Measurements from ENCODE around the gene KHK.

The KHK gene

GRCh38 chr2:27086724-27087593, at the start of gene KHK:
Gene KHK, plus strand, starts transcription at chr2:27086772. Its CDS starts 488 bp downstream, at chr2:27087260.
- no peak for DNase-seq

DNA sequence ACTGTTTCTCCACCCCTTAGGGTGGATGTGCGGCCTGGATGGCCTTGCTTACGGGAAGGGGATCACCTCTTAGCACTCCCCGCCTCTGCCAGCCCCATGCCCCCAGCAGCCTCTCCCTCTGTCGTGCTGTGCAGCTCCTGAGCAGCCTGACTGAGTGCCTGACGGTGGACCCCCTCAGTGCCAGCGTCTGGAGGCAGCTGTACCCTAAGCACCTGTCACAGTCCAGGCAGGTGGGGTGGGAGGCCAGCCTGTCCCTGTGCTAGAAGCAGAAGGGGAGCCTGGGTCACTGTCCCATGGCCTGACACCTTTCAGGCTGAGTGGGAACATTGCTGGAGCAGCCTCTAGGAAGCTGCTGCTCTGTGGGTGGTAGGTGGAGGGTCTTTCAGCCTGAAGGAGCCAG, 48.6 kb upstream of the KHK start:
- no peak for DNase-seq

- no peak for DNase-seq
Observed at GRCh38 chr2:27038631-27039339, 47.8 kb upstream of the KHK start.

DNA sequence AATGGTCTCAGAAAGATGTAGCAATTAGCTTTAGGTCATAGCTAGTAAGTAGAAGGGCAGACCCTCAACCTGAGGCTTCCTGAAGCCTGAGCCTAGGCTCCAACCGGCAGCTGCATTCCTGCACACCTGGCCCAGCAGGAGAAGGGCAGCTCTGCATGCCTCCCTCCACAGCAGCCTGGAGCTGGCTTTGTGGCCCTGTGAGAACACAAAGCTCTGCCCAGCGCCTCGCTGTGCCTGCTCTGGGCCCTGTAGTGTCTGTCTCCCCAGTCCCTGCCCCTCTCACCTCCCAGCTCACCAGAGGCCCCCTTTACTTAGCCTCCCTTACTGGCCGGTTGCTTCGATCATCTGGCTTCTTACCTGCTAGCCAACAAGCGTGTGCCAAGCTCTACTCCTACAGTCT, 47.1 kb upstream of the KHK start:
- DNase-seq, result no peak

- no peak for DNase-seq
Observed at GRCh38 chr2:27039871-27040270, 46.7 kb upstream of the KHK start.

GRCh38 chr2:27040282-27040681, 46.3 kb upstream of the KHK start:
- DNase-seq, result no peak

DNA sequence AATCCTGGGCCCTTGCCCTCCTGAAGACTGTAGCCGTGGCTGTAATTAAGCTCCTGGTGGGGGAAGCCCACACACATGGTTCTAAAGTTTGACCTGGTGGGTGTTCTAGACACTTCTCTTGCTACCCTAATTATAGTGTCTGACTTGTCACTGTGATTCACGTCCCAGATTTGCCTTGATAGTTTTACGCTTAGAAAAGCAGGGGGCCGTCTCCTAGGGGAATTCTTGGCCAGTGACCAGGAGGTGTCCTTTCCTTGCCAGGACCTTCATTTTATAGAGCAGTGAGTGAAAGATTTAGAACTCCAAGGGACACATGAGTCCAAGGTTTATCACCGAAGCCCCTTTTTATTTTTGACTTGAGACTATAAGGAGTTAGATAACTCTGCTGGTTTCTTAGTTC, 44.8 kb upstream of the KHK start:
- DNase-seq, result no peak

GRCh38 chr2:27042159-27042661, 44.4 kb upstream of the KHK start:
- DNase-seq, result no peak

- no peak for DNase-seq
Observed at GRCh38 chr2:27042985-27043634, 43.5 kb upstream of the KHK start.

DNA sequence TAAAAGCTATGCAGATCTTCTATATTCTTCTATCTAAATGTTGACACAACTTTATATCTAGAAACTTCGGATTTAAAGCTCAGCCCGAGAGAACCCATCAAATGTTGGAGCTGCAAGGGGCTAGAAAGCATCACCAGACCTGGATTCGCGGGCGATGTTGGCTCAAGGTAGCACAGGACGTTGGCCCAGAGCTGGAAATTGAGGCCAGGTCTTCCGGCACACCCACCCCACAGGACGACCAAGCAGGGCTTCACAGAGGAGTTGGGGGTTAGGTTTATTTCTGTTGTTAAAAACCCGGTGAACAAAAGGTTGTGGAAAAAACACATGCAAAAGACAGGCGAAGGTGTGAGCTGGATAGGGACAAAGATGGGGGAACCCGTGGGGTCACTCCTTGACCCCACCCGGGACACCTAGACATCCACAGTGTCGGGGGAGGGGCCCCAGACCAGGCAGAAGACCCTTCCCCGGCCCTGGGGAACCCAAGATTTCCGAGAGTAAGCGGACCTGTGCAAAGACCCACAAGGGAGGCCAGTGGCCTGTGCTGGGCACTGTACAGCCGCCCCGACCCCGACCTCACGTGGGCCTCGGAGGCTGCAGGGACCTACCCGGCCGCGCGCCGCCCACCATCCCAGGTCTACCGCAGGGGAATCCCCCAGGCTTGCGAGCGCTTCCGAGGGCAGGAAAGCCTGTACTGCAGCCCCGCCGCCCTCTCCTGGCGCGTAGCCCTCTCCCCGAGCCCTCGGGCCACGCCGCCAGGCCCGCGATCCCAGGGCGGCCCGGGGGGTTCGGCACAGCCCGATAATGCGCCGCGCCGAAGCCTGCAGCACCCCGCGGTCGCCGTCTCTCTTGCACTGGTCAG, 36.9 kb upstream of the KHK start:
- peak; percentile 45 for DNase-seq

- peak; percentile 94 for DNase-seq
Observed at GRCh38 chr2:27050281-27050995, 36.1 kb upstream of the KHK start.

DNA sequence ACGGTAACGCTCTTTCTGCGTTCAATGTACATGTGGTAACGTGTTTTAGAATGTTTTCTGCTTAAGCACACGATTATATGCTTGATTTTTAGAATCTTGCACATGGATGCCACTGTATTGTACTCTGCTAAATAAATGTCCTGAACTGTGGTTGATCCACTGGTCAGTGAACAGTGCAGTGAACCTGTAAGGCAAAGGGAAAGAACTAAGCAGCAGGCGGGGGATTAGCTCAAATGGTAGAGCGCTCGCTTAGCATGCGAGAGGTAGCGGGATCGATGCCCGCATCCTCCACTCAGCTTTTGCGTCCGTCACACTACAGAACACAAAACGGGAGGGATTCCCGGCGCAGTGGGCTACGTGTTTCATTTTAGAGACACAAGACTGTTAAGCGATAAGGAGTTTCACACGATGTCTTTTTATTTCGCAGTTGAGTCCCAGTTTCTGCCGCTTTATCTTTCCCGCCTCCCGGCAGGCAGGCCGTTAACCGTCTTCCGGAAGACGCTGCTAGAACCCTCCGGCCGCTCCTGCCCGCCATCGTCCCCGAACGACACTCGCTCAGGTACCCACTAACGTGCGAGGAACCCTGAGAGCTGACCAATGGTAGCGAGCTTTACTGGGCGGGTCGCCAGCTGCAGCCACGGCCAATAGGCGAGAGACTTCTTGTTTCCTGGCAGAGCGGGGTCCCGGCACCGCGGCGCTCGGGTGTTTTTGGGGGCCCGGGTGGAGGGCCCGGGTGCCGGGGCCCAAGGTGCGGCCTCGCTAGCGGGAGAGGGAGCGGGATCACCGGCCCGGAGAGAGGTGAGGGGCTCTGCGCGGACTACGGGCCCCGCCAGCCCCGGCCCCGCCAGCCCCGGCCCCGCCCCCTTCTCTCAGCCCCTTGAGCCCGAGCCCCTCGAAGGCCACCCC, 35.3 kb upstream of the KHK start, which contains the start of gene AGBL5:
AGBL5 (plus strand) TSS at position 673 of the 906 bp plus-strand sequence. CDS start 1,291 bp downstream, outside the sequence.
- peak; percentile 92 for DNase-seq

DNA sequence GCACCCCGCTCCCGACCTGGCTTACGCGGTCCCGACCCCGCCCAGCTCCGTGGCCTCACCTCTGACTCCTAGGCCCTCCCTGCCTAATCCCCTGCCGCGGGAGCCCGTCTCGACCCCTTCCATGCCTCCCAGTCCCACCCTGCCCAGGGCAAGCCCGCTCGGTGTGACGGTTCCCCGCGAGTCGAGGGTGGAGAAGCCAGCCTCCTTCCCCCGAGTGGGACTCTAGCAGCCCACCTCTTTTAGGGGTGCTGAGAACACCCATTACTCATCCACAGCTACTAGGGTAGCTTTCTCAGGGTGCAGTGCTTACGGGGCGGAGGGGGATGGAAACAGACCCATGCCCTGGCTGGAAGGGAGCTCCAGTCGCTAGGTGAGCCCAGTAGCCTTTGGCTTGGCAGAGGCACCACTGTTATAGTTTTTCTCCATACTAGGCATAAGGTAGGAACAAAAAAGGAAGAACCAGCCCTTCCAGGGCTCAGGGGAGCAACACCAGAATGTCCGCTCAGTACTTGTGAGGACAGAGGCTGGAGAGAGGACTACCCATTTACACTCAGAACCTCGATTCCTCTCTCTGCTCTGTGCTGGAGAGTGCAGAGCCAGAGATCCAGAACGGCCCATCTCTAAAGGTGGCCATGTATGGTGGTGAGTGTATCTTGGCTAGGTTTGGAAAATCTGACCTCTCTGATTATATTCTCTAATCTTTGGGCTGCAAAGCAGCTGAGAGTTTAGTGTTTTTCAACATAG, 34.5 kb upstream of the KHK start:
- no peak for DNase-seq

DNA sequence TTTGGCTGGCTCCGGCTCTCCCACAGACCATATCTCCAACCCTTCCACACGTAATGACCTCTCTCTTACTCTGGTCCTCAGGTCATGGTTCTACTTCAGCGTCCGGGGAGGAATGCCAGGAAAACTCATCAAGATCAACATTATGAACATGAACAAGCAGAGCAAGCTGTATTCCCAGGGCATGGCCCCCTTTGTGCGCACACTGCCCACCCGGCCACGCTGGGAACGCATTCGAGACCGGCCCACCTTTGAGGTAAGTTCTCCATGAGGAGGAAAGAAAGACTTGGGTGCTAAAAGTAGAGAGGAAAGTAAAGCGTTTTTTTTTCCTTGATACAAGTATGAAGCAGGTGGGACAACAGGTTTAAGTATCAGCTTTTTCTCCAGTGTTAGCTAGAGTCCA, 33.3 kb upstream of the KHK start:
- DNase-seq, result no peak

- no peak for DNase-seq
Observed at GRCh38 chr2:27053776-27054175, 32.8 kb upstream of the KHK start.

DNA sequence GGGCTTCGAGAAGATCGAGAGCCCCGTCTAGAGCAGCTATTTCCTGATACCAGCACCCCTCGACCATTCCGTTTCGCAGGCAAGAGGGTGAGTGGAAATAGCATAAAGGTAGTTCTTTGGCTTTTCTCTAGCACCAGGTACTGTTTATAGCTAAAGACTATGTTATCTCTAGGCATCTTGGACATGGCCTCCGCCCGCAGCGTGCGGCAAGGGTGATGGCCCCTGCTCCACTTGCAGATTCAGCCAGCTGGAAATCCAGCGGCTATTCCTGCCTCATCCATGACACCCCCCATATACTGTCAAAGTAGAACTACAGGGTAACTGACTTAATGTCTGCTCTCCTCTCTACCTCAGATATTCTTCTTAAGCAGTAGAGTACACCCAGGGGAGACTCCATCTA, 31.9 kb upstream of the KHK start:
- DNase-seq, result no peak

- no peak for DNase-seq
Observed at GRCh38 chr2:27057184-27057583, 29.4 kb upstream of the KHK start.

- no peak for DNase-seq
Observed at GRCh38 chr2:27058210-27058609, 28.4 kb upstream of the KHK start.

GRCh38 chr2:27059141-27059820, 27.3 kb upstream of the KHK start:
- DNase-seq, result no peak

Data from inflammatory macrophage treated with lipopolysaccharide for 4 hours (primary cell).